Measurements from ENCODE around the gene ITIH2.

Gene ITIH2

DNA sequence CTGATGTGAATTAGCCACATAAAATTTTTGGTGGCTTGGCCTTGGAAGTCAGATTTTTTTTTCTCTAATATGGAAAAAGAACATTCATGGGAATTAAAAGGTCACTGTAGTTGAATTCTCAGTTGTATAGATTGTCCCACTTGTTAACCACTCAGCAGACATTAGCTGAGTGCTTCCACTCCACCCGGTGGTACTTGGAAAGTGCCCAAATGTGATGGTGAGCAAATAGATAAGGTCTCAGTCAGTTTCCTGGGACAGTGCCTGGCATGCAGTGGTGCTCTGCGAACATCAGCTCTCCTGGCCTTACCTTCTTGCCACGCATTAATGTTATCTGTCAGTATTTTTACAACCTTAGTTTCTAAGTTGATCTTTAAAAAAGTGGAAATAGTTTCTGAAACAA lies 86.3 kb downstream of the ITIH2 start:
- Histone ChIP-seq H3K27ac (replicated peaks) (no peak overlapping the region; the same call in 1 of the 2 replicates), H3K27me3 (ENCODE audit: insufficient read depth, poor library complexity, severe bottlenecking) (no peaks in the 10 kb centered on the region), H3K4me3 (replicated peaks; ENCODE audit: insufficient read depth, low read length) (peak overlapping the region; percentile 91)
- DNase-seq (ENCODE audit: low read depth in 1 of 2, low spot score in 1 of 2): no peak
- TF ChIP-seq POLR2AphosphoS5 (IDR thresholded peaks at IDR 0.05; ENCODE audit: low read depth) (no peak), SPI1 (IDR thresholded peaks at IDR 0.05; ENCODE audit: borderline replicate concordance, low read depth) (no peak), GABPA (IDR thresholded peaks at IDR 0.05; ENCODE audit: low read depth) (no peak), CTCF (IDR thresholded peaks at IDR 0.05; ENCODE audit: insufficient read depth, low read length) (no peak), REST (IDR thresholded peaks at IDR 0.05; ENCODE audit: insufficient replicate concordance, low read depth) (no peak)

GRCh38 chr10:7792541-7792940 lies 89.4 kb downstream of the ITIH2 start:
- Histone ChIP-seq H3K4me3 (replicated peaks; ENCODE audit: insufficient read depth, low read length) (no peak overlapping the region), H3K27ac (replicated peaks) (no peak overlapping the region), H3K27me3 (ENCODE audit: insufficient read depth, poor library complexity, severe bottlenecking) (no peaks in the 10 kb centered on the region)
- no peak for DNase-seq (ENCODE audit: low read depth in 1 of 2, low spot score in 1 of 2)
- TF ChIP-seq REST (IDR thresholded peaks at IDR 0.05; ENCODE audit: insufficient replicate concordance, low read depth) (no peak), POLR2AphosphoS5 (IDR thresholded peaks at IDR 0.05; ENCODE audit: low read depth) (no peak), GABPA (IDR thresholded peaks at IDR 0.05; ENCODE audit: low read depth) (no peak), CTCF (IDR thresholded peaks at IDR 0.05; ENCODE audit: insufficient read depth, low read length) (no peak), SPI1 (IDR thresholded peaks at IDR 0.05; ENCODE audit: borderline replicate concordance, low read depth) (no peak)

DNA sequence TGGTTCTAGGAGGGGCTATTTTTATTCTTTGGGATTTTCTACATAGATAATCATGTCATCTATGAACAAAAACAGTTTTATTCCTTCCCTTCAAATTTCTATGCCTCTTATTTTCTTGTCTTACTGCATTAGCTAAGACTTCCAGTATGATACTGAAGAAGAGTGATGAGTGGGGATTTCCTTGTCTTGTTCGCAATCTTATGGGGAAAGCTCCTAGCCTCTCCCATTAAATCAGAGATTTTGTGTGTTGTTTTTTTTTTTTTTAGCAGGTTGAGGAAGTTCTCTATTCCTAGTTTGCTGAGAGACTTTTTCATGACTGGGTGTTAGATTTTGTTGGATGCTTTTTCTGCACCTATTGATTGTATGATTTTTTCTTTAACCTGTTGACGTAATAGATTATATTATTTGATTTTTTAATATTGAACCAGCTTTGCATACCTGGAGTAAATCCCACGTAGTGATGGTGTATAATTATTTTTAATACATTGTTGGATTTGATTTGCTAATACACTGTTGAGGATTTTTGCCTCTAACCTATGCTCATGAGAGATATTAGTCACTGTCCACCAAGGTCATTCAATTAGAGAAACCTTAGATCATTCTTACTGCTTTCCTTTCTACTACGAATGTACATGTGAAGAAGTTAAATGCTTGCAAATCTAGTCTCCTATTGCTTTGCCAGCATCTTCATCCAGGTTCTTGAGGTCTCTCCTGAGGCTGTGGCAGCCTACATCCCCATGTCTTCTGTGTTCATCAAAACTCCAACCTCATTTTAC lies 91.3 kb downstream of the ITIH2 start:
- DNase-seq (ENCODE audit: low read depth in 1 of 2, low spot score in 1 of 2): no peak
- H3K27ac ChIP-seq (replicated peaks): no peak overlapping the region
- TF ChIP-seq POLR2AphosphoS5 (IDR thresholded peaks at IDR 0.05; ENCODE audit: low read depth) (no peak), SPI1 (IDR thresholded peaks at IDR 0.05; ENCODE audit: borderline replicate concordance, low read depth) (no peak), CTCF (IDR thresholded peaks at IDR 0.05; ENCODE audit: insufficient read depth, low read length) (no peak), GABPA (IDR thresholded peaks at IDR 0.05; ENCODE audit: low read depth) (no peak), REST (IDR thresholded peaks at IDR 0.05; ENCODE audit: insufficient replicate concordance, low read depth) (no peak)
- no peak overlapping the region for H3K4me3 ChIP-seq (replicated peaks; ENCODE audit: insufficient read depth, low read length)
- no peaks in the 10 kb centered on the region for H3K27me3 ChIP-seq (ENCODE audit: insufficient read depth, poor library complexity, severe bottlenecking)
